HEK293T (cell line): ENCODE measurements around the gene PPP2R1B.

ENCODE experiments used
- BHLHE40 ChIP-seq: fragments of 450-650 bp; IDR thresholded peaks from 2 replicates; pipeline ENCODE4 v1.6.1; 2016; ENCODE audit warnings: mild to moderate bottlenecking, moderate library complexity, borderline replicate concordance
- CTBP1 ChIP-seq: fragments of 450-650 bp; IDR thresholded peaks from 2 replicates; pipeline ENCODE4 v1.6.1; 2016; ENCODE audit warnings: borderline replicate concordance
- ELF4 ChIP-seq: fragments of 450-650 bp; IDR thresholded peaks from 2 replicates; pipeline ENCODE4 v1.6.1; 2017; ENCODE audit warnings: antibody characterized with exemption
- FOXK2 ChIP-seq: fragments of 450-650 bp; IDR thresholded peaks from 2 replicates; pipeline ENCODE4 v1.6.1; 2016; ENCODE audit warnings: mild to moderate bottlenecking
- FOXM1 ChIP-seq: fragments of 450-650 bp; IDR thresholded peaks from 2 replicates; pipeline ENCODE4 v1.6.1; 2017; ENCODE audit warnings: mild to moderate bottlenecking, borderline replicate concordance
- HDGF ChIP-seq: fragments of 450-650 bp; IDR thresholded peaks from 2 replicates; pipeline ENCODE4 v1.6.1; 2017; ENCODE audit warnings: antibody characterized with exemption, borderline replicate concordance
- LEF1 ChIP-seq: fragments of 450-650 bp; IDR thresholded peaks from 2 replicates; pipeline ENCODE4 v1.6.1; 2017; ENCODE audit warnings: mild to moderate bottlenecking, borderline replicate concordance
- NFRKB ChIP-seq: fragments of 450-650 bp; IDR thresholded peaks from 2 replicates; pipeline ENCODE4 v1.6.1; 2016; ENCODE audit warnings: mild to moderate bottlenecking, moderate library complexity
- SP1 ChIP-seq: fragments of 450-650 bp; IDR thresholded peaks from 2 replicates; pipeline ENCODE4 v1.6.1; 2017
- SUZ12 ChIP-seq: fragments of 450-650 bp; IDR thresholded peaks from 2 replicates; pipeline ENCODE4 v1.6.1; 2016; ENCODE audit warnings: mild to moderate bottlenecking
- ZNF384 ChIP-seq: fragments of 450-650 bp; IDR thresholded peaks from 2 replicates; pipeline ENCODE4 v1.6.1; 2016
- TF ChIP-seq, protein P1 (sequence below): fragments of 450-650 bp; IDR thresholded peaks from 2 replicates; pipeline ENCODE4 v1.6.1; 2016

DNA sequence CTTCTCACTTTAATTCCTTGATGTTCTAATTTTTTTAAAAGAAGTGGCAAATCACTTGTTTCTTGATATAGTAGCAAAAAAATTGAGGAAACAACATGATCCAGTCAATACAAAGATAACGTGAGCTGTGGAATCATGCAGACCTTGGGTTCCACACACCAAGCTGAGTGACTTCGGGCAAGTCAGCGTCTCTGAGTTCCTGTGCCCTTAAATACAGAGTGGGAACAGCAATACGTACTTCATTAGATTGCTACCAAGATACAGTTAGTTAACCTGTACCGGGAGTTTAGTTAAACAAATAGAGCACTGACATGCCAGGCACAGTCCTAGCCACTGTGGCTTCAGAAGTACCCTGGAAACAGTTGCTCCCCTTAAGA is 58.5 kb downstream of the PPP2R1B start:
- no peak for TF ChIP-seq ELF4
- no peak for TF ChIP-seq FOXM1
- TF ChIP-seq ZNF384, result no peak
- TF ChIP-seq SP1, result no peak
- no peak for TF ChIP-seq CTBP1
- TF ChIP-seq BHLHE40, result no peak
- TF ChIP-seq SUZ12, result no peak
- no peak for TF ChIP-seq HDGF
- TF ChIP-seq NFRKB, result no peak
- TF ChIP-seq, protein P1, sequence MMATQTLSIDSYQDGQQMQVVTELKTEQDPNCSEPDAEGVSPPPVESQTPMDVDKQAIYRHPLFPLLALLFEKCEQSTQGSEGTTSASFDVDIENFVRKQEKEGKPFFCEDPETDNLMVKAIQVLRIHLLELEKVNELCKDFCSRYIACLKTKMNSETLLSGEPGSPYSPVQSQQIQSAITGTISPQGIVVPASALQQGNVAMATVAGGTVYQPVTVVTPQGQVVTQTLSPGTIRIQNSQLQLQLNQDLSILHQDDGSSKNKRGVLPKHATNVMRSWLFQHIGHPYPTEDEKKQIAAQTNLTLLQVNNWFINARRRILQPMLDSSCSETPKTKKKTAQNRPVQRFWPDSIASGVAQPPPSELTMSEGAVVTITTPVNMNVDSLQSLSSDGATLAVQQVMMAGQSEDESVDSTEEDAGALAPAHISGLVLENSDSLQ, result no peak
- TF ChIP-seq FOXK2, result no peak
- no peak for TF ChIP-seq LEF1
